Measurements from ENCODE around the gene AURKA. TPM values are rescaled to one million over a fixed set of nuclear protein-coding genes. Genes with fewer than 3 reads are reported as not detected.

The AURKA gene
- total and polyA plus RNA-seq, 8 donors, result 0.45 to 27.7 (median 6.9) TPM

DNA sequence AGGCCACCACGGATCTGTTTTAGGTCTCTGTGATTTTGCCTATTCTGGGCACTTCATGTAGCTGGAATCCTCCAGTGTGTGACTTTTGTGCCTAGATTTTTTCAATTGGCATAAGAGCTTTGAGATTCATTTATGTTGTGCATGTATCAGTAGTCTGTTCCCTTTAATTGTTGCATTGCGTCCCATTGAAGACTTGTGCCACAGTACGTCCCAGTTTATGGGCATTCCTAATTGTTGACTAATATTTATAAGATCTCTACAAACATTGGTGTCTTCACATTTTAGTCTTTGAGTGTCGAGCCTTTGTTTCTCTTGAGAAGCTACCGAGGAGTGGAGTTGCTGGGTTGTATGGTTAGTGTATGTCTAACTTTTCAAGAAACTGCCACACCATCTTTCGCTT is 33.9 kb downstream of the AURKA start:
- DNase-seq, result no peak
- Histone ChIP-seq H3K27me3 (no peaks in the 10 kb centered on the region), H3K9me3 (no peaks in the 10 kb centered on the region), H3K4me1 (peaks cover 18 to 45% (median 26%) of the 10 kb centered on the region in 4 donors), H3K4me3 (peak overlapping the region; percentile 91 to 97 (median 96)), H3K27ac (peak overlapping the region in 1 of 5 donors; percentile 38), H3K36me3 (peaks cover 0 to 8% (median 2%) of the 10 kb centered on the region in 4 donors)
- TF ChIP-seq POLR2AphosphoS5 (IDR thresholded peaks at IDR 0.05) (no peak), CTCF (IDR thresholded peaks at IDR 0.05) (no peak), EP300 (IDR thresholded peaks at IDR 0.05) (no peak), POLR2A (IDR thresholded peaks at IDR 0.05) (no peak)
- WGBS, 5 donors, result 57 to 74% (median 70%) methylated on average over 6 of the region's 6 CpGs
- intact Hi-C loops (cut with DNase I; ENCODE audit: low total_unique reads), result no loop called here

GRCh38 chr20:56353356-56353755 is 38.7 kb downstream of the AURKA start:
- intact Hi-C loops (cut with DNase I; ENCODE audit: low total_unique reads), result no loop called here
- Histone ChIP-seq H3K4me1 (peaks cover 0 to 9% (median 1%) of the 10 kb centered on the region in 4 donors), H3K9me3 (no peaks in the 10 kb centered on the region), H3K4me3 (no peak overlapping the region), H3K27me3 (no peaks in the 10 kb centered on the region), H3K27ac (no peak overlapping the region), H3K36me3 (no peaks in the 10 kb centered on the region)
- WGBS, 5 donors, result 83 to 90% (median 88%) methylated on average over 4 of the region's 4 CpGs
- no peak for DNase-seq
- TF ChIP-seq POLR2AphosphoS5 (IDR thresholded peaks at IDR 0.05) (no peak), CTCF (IDR thresholded peaks at IDR 0.05) (no peak), POLR2A (IDR thresholded peaks at IDR 0.05) (no peak), EP300 (IDR thresholded peaks at IDR 0.05) (no peak)

- DNase-seq, result no peak
- H3K27ac ChIP-seq, result no peak overlapping the region
- H3K36me3 ChIP-seq, result no peaks in the 10 kb centered on the region
- H3K4me3 ChIP-seq, result no peak overlapping the region
- no peak for TF ChIP-seq POLR2A (IDR thresholded peaks at IDR 0.05)
- TF ChIP-seq CTCF (IDR thresholded peaks at IDR 0.05), result no peak
- no peak for TF ChIP-seq POLR2AphosphoS5 (IDR thresholded peaks at IDR 0.05)
- no peak for TF ChIP-seq EP300 (IDR thresholded peaks at IDR 0.05)
- H3K4me1 ChIP-seq, result peaks cover 0 to 12% (median 8%) of the 10 kb centered on the region in 4 donors
- 74 to 81% (median 79%) methylated on average over 5 of the region's 5 CpGs for WGBS, 5 donors
- intact Hi-C loops (cut with DNase I; ENCODE audit: low total_unique reads), result no loop called here
- H3K9me3 ChIP-seq, result no peaks in the 10 kb centered on the region
- no peaks in the 10 kb centered on the region for H3K27me3 ChIP-seq
Measured at GRCh38 chr20:56352345-56353055, 39.5 kb downstream of the AURKA start.

DNA sequence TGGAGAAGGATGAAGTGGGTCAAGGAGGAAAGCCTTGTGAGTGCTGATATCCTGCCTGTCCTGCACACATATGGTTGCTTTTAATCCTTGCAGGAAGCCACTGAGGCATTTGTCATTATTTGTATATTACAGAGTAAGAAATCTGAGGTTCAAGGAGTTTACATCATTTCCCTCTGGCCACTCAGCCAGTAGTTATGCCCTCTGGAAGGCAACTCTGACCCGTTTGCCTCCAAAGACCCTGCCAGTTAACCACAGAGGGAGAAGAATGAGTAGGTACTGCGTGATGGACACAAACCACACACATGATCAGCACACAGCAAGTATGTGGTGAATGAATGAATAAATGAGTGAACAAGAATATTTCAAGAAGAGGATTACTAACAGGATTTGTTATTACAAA is 41.2 kb downstream of the AURKA start:
- TF ChIP-seq CTCF (IDR thresholded peaks at IDR 0.05) (no peak), POLR2AphosphoS5 (IDR thresholded peaks at IDR 0.05) (no peak), POLR2A (IDR thresholded peaks at IDR 0.05) (no peak), EP300 (IDR thresholded peaks at IDR 0.05) (no peak)
- Histone ChIP-seq H3K4me3 (no peak overlapping the region), H3K36me3 (no peaks in the 10 kb centered on the region), H3K9me3 (no peaks in the 10 kb centered on the region), H3K4me1 (peaks cover 0 to 12% (median 9%) of the 10 kb centered on the region in 4 donors), H3K27me3 (peaks cover 0 to 10% (median 0%) of the 10 kb centered on the region in 3 donors), H3K27ac (no peak overlapping the region)
- 66 to 91% (median 76%) methylated on average over 2 of the region's 2 CpGs for WGBS, 5 donors
- DNase-seq, result no peak
- intact Hi-C loops (cut with DNase I; ENCODE audit: low total_unique reads), result no loop called here
